Stimulated activated CD8-positive, alpha-beta memory T cell treated with anti-CD3 and anti-CD28 coated beads, Interleukin-7, amount 100 ng/mL, for 24 hours (primary cell): ENCODE data around the gene UBXN1.
"Not testable (repeated sequence)": the region's sequence is repeated elsewhere in the genome, so short reads cannot be mapped to it uniquely, and the experiment has no call there.

Experiments
- DNase-seq: peaks from one replicate; pipeline ENCODE4 v3.0.0-alpha.2; 2020; ENCODE audit warnings: low read depth

UBXN1 gene

DNA sequence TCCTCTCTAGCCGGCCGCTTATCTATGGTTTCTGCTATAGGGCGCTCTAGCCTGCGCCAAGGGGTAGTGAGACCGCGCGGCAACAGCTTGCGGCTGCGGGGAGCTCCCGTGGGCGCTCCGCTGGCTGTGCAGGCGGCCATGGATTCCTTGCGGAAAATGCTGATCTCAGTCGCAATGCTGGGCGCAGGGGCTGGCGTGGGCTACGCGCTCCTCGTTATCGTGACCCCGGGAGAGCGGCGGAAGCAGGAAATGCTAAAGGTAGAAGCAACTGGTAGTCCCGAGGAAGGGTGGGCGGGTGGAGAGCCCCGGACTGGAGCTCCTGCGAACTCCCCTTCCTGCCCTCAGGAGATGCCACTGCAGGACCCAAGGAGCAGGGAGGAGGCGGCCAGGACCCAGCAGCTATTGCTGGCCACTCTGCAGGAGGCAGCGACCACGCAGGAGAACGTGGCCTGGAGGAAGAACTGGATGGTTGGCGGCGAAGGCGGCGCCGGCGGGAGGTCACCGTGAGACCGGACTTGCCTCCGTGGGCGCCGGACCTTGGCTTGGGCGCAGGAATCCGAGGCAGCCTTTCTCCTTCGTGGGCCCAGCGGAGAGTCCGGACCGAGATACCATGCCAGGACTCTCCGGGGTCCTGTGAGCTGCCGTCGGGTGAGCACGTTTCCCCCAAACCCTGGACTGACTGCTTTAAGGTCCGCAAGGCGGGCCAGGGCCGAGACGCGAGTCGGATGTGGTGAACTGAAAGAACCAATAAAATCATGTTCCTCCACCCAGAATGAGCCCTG lies 7.1 kb downstream of the UBXN1 start, which contains the start of the genes LBHD1 and UQCC3:
Gene LBHD1, minus strand, starts transcription at position 660 of the 782 bp plus-strand sequence. CDS start 2,236 bp downstream, outside the sequence.
Gene UQCC3, plus strand, starts transcription at position 66 of the 782 bp plus-strand sequence. Its CDS starts 73 bp downstream, at position 139.
- peak; percentile 72 for DNase-seq

DNA sequence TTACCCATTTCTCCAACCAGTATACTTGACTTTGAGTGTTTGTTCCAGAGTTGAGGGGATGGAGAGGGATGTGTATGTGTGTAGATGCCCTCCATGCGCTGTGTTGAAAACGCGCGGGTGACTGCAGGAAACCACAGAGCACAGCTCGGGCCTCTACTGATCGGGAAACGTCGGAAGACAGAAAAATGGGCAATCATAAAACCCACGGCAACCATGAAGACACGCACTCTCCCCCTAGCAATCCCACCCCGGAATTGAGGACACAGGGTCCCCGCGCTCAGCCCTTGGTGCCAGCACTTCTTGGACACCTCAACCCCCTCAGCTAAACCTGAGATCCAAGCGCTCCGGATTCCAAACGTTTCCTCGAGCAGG lies 7.7 kb downstream of the UBXN1 start:
- no peak for DNase-seq

- no peak for DNase-seq
These were observed 9.3 kb downstream of the UBXN1 start for GRCh38 chr11:62669420-62670161.

GRCh38 chr11:62667460-62667859 lies 11.4 kb downstream of the UBXN1 start:
- DNase-seq = no peak

GRCh38 chr11:62666259-62666926 lies 12.5 kb downstream of the UBXN1 start:
- no peak for DNase-seq

- DNase-seq = peak; percentile 46
These were observed 13.1 kb downstream of the UBXN1 start for GRCh38 chr11:62665599-62666258.

GRCh38 chr11:62665075-62665598 lies 13.7 kb downstream of the UBXN1 start, which contains the start of the genes C11orf98 and CSKMT:
C11orf98 (minus strand) TSS chr11:62665210; CDS start chr11:62665169, 41 bp downstream.
CSKMT (plus strand) TSS chr11:62665312; CDS start chr11:62665880, 568 bp downstream.
- peak; percentile 96 for DNase-seq

GRCh38 chr11:62664405-62665074 lies 14.3 kb downstream of the UBXN1 start:
- DNase-seq = no peak

DNA sequence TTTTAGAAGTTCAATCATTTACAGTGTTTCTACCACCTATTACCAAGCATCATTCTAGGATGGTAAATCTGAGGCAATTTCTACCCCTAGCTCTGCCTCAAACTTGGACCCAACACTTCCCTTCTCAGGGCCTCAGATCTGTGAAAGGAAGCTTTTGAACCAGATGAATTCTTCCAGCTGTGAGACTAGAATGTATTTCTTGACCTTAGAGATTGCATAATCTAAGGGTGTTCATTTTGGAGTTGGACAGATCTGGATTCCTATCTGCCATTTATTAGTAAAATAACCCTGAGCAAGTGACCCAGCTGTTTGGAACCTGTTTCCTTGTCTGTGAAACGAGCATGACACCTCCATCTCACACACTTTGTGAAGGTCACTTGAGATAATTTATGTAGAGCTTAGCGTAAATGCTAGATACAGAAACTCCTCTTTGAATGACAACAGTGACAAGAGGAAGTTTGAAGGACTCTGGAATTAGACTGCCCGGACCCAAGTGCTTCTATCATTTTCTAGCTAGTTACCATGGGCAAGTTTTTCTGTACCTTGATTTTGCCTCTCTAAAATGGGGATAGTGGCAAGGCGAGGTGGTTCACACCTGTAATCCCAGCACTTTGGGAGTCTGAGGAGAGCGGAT lies 22.0 kb downstream of the UBXN1 start:
- no peak for DNase-seq

- DNase-seq = no peak
These were observed 24.6 kb downstream of the UBXN1 start for GRCh38 chr11:62654297-62654696.

GRCh38 chr11:62652161-62653006 lies 26.5 kb downstream of the UBXN1 start:
- DNase-seq = no peak

- DNase-seq = not testable (repeated sequence)
These were observed 28.6 kb downstream of the UBXN1 start for GRCh38 chr11:62650283-62650682.

DNA sequence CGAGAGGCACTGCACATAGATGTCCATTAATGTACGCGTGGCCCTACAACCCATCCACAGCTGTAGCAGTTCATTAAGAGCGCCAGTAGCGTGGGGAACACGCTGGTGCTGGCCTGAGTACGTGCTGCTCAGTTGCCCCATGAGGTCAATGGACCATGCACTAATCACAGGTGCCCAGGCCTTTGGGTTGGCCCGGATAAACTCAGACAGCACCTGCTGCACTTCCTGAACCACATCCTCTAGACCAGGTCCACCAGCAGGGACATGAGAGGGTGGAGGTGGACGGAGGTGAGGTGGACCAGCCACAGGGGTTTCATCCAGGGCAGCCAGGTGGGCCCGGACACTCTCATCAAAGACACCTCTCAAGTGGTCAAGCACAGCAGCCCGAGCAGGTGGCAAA lies 29.4 kb downstream of the UBXN1 start:
- DNase-seq = no peak

DNA sequence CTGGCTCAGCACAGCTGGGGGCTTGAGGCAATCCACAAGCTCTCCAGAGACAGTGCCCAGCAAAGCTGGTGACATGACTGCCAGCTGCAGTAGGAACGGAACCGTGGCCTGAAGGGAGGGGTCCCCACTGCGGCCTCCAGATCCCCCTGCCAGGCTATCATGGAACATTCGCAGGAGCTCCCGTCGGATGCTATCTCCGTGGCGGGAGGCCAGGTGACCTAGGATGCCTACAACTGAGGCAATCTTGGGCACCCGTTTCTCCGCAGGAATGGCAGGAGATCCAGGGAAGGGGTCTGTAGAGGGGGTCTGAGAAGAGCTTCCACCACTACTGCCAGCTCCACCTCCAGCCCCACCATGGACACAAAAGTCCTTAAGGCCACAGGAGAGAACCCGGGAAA lies 29.9 kb downstream of the UBXN1 start:
- DNase-seq = no peak

DNA sequence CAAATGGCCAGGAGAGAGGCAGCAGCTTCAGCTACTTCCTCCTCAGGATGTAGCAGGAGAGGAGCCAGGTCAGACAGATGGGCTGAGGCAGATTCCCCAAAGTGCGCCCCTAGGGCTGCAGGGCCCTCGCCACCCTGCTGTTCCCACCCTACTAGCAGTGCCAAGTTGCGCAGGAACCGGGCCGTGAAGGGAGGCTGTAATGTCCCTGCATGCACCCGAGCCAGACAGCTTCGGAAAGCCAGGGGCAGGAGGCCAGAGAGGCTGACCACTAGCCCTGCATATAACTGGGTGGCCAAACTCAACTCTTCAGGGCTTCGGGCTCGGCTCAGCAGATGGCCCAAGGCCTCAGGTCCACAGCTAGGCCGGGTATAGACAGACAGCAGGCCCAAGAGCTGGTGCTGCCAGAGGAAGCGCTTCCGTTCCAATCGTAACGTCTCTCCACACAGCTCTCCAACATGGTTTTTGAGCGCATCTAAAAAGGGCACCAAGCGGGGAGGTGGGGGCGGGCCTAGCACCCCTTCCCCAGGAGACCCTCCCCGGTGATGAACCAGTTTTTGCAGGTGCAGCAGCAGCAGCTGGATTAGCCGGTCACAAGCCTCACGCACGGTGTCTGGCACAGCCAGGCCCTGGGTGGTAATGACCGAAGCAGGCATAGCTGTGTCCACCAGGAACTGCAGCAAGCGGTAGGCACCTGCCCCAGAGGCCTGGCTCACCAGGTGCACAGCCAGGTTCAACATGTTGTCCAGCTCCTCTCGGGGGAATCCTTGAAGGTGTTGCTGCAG lies 30.5 kb downstream of the UBXN1 start:
- no peak for DNase-seq

- no peak for DNase-seq
These were observed 31.3 kb downstream of the UBXN1 start for GRCh38 chr11:62647609-62648005.

DNA sequence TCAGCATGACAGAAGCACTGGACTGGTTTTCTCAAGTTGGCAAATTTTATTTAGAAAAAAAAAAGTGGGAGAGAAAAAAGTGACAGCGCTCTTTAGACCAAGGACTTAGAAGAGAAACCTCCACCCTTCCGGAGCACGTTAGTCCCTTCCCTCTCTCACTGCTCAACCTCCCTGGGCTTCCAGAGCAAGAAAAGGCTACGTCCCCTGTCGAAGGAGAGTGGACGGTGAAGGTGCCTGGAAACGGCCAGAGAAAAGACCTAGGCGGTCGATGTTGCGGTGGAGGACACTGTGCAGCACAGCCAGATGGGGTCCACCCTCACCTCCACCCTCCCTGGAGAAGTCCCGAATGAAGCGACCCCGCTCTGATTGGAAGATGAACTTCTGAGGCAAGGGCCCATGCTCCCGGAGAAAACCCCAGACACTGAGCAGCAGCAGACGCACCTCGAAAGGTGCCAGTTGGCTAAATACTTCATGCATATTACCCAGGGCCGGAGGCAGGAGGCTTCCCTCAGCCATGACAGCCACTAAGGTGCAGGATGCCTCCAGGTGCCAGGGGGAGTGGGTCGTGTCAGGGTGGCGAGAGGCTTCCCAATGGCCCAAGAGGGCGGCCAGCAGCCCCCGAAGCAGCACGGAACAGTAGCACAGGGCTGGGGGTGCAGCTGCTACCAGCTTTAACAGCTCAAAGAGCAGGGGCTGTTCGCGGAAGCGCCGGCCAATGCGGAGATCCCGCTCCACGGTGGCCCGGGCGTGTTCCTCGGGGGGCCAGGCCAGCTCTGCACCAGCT lies 31.9 kb downstream of the UBXN1 start:
- DNase-seq = no peak
